ENCODE results near the gene LRTM2.

The LRTM2 gene

GRCh38 chr12:1820191-1820895 lies at the start of gene LRTM2:
TSS of gene LRTM2 (plus strand) at chr12:1820565. CDS start at chr12:1828149, 7,584 bp downstream.
- DNase-seq, result no peak

DNA sequence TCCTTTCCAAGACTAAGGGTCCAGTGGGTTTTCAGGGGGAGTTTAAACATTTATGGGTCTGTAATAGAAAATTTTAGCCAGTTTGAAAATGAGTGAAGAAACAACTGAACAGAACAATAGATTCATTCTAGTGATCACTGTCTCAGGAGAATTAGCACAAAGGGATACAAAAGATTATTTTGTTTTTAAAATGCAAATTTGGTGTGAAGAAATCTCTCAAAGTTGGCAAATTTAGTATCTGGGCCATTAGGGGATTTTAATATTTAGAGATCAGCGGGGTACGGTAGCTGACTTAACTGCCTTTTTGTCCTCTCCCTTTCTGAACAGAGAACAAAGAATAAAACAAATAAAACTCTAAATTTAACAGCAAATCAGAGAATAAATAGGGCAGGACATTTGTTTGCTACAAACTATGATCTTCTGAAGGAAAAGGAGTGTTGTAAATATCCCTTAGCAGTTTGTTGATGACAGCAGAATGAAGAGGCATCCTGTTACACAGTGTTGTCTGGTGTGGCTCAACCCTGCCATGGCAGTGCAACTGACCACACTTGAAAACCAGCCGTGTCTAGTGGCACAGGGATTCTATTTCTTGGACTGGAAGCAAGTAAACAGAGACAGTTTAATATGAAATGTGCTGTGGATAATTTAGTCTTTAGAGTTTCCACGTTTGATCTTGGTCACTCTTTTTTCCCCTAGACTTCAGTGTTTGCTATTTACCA lies 46.3 kb upstream of the LRTM2 start:
- no peak for DNase-seq

- DNase-seq, result peak; percentile 44
Observed at GRCh38 chr12:1776170-1776921, 44.0 kb upstream of the LRTM2 start.

DNA sequence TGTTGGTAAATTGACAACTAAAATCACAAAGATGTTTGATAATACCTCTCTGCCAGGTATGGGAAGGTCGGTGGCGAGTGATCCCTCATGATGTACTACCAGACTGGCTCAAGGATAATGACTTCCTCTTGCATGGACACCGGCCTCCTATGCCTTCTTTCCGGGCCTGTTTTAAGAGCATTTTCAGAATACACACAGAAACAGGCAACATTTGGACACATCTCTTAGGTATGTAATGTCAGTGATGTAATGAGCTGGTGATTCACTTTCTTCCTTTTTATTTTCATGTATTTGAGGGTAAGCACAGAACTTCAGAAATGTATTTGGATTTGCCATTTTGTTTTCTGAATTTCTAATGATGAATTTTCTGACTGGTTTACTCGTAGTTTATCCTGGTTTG lies 42.6 kb upstream of the LRTM2 start:
- no peak for DNase-seq

DNA sequence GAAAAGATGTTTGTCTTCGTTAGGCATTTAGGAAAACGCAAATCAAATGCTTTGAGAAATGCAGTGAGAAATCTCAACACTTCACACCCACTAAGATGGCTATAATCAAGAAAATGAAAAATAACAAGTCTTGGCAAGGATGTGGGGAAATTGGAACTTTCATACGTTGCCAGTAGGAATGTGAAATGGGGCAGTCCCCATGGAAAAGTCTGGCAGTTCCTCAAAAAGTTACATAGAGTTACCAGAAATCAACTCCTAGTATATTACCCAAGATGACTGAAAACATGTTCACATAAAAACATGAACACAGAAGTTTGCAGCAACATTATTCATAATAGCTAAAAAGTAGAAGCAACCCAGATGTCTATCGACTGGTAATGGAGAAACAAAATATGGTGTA lies 41.5 kb upstream of the LRTM2 start:
- DNase-seq, result no peak

DNA sequence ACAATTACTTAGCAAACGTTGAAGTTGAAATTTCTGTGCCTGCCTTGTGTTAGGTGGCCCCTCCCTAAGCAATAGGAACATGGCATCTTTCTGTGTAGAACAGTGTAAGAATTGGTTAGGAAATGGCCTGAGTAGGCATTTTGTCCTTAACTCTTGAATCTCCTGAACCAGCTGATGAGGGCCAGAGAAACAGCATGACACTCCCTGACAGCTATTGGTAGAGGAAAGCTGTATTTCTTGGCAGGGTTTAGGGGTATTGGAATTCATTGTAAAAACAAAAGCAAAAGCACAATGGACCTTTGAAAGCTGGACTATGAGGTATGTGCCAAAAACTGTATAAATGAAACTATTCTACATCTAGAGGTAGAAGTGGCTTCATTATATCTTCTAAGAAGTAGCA lies 40.6 kb upstream of the LRTM2 start:
- peak; percentile 15 for DNase-seq

GRCh38 chr12:1781772-1782171 lies 38.6 kb upstream of the LRTM2 start:
- no peak for DNase-seq

- DNase-seq, result no peak
Observed at GRCh38 chr12:1782215-1782614, 38.1 kb upstream of the LRTM2 start.

DNA sequence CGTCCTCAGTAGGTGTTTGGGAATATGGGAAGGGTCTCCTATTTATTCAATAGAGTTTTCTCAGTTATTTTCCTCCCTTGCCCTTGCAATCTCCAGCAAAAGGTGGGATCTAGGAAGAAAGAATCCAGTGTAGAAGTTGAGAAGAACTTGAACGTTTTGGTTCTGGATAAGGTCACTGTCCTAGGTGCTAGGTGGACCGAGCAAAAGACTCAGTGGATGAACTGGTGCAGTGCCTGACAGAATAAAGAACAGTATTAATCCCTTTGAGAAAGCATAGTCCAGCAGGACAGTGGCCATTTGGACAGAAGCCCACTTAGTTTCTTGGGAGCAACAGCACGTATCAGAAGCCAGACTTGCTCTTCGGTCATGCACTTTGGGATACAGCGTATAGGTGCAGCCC lies 32.7 kb upstream of the LRTM2 start:
- DNase-seq, result no peak

GRCh38 chr12:1790444-1790843 lies 29.9 kb upstream of the LRTM2 start:
- DNase-seq, result no peak

GRCh38 chr12:1791104-1791841 lies 29.1 kb upstream of the LRTM2 start:
- DNase-seq, result peak; percentile 36

- no peak for DNase-seq
Observed at GRCh38 chr12:1792406-1792805, 28.0 kb upstream of the LRTM2 start.

DNA sequence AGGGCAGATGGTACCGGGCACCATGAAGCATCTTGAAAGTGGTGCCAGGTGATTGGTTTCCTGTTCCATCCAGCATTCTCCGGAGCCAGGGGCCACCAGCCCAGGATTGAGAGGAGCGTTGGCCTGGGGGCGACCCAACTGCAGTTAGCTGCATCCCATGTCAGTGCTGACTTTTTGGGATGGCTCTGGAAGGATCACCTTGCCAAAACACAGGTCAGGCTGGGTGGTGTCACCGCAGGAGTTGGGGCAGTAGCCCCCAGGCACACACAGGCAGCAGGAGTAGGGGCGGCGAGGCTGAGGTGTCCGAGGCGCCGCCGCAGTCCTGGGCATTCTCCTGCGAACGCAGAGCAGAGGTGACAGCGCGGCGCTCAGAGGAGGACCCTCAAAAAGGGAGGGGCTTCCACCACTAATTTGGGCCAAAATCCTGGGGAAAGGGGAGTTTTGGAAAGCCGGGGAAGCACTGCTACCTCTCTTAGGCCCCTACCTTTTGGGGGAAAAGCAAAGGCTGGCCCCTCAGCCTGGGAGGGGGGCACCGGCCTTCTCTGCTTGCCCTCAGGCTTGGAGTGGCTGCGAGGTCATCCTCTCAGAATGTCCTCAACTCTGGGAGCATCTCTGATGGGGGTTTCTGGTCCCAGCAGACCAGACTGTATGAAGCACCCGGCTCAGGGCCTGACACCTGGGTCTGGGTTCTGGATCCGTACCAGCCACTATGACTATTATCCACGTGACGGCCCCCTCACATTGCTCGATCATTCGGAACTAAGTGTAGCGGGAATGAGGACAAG lies 26.7 kb upstream of the LRTM2 start:
- DNase-seq, result no peak

- DNase-seq, result no peak
Observed at GRCh38 chr12:1794440-1795090, 25.8 kb upstream of the LRTM2 start.

DNA sequence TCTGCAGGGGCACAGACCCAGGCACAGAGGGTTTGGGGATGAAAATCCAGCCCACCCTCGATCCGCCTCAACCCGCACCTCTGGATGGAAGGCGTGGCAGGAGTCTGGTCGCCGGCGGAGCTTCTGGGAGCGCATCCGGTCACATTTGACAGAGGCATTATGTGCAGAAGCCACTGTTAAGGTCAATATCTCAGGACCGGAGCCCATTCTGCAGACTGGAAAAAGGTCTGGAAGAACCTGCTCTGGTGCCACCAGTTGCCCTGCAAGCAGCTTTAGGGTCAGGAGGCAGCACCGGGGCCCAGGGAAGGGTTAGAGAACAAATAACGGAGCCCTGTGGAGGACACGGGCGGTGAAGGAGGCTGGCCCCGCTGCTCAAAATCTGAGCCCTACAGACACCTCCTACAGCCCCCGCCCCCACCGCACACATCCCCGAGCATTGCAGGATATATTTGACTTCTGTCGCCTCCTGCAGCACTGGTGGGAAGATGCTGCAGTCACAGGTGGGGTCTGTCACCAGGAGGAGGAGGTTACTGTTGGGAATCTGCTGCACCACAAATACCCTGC lies 25.1 kb upstream of the LRTM2 start:
- no peak for DNase-seq

DNA sequence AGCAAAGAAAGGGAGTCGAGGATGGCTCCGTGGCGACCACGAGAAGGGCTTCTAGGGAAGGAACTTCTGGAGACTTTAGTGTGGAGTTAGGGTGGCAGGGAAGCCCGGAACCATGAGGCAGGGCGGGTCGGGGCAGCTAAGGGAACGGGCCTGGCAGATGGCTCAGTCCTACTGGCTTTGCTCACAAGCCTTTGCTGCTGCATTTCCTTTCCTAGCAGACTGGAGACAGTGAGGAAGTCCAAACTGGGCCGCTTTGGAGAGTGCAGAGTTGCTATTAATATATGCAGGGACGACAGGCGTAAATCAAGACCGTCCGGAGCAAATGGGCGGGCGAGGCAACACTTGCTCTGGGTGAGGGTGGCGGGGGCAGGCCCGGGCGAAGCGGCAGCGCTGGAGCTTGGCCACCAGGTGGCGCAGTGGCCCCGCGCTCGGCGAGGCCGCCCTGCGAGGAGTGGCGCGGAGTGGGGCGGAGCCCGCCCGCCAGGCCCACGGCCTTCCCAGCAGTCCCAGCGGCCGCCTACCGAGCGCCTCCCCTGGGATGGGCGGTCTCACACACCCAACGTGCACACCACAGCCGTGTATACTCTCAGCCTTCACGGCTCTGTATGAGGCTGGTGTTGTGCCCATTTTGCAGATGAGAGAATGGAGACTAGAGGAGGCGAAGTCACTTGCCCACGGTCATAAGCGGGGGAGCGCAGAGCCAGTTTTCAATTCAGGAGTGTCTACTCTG lies 24.4 kb upstream of the LRTM2 start:
- peak; percentile 76 for DNase-seq

DNA sequence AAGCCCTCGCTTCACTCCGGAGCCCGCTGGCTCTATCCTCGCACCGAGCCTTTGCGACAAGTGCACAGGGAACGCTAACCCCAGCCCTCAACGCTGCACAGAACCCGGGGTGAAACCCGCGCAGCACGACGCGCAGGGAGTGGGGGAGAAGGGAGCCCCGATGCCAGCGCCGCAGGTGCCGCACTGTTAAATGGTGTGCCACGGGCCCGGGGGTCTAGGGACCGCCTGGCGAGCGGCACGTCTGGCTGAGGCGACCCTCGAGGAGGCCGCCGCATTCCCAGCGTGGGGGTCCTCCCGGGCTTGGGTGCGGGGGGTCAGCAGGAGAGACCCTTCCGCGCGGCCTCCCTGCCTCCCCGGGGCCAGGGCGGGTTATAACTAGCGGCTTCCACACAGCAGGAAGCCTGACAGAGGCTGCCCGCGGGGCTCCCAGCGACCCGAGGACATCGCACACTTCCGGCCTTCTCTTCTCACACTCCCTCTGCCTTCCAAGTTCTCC lies 23.8 kb upstream of the LRTM2 start:
- no peak for DNase-seq

GRCh38 chr12:1797011-1797901 lies 23.1 kb upstream of the LRTM2 start:
- no peak for DNase-seq

- DNase-seq, result no peak
Observed at GRCh38 chr12:1797991-1798640, 22.2 kb upstream of the LRTM2 start.

Data from kidney glomerular epithelial cell (primary cell).